Measurements from ENCODE around the gene COPS7A. TPM values are rescaled to one million over a fixed set of nuclear protein-coding genes. Genes with fewer than 3 reads are reported as not detected.

Gene COPS7A
- total RNA-seq, 1 donor from 2014 or later: 31.1 TPM

GRCh38 chr12:6748761-6749160 is 24.9 kb downstream of the COPS7A start:
- ATAC-seq (no peak), DNase-seq (ENCODE audit: low spot score) (no peak)

DNA sequence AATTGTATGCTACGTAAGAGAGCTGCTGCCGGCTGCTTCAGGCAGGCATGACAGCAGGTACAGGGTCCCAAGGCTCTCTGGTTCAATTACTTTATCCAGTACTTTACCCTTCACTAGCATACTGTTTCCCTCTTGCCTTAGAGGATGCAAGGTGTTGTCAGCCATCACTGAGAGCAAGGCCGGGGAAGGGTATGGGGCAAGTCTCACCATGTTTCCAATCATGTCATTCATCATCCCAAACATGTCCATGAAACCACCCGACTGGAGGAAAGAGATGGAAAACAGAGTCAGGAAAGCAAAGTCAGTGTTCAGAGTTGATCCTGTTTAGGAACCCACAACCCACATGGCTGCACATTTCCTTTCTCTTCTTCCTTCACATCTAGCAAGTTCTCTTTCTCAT is 26.7 kb downstream of the COPS7A start:
- DNase-seq (ENCODE audit: low spot score): no peak
- ATAC-seq: no peak

GRCh38 chr12:6751767-6752166 is 27.9 kb downstream of the COPS7A start:
- no peak for DNase-seq (ENCODE audit: low spot score)

DNA sequence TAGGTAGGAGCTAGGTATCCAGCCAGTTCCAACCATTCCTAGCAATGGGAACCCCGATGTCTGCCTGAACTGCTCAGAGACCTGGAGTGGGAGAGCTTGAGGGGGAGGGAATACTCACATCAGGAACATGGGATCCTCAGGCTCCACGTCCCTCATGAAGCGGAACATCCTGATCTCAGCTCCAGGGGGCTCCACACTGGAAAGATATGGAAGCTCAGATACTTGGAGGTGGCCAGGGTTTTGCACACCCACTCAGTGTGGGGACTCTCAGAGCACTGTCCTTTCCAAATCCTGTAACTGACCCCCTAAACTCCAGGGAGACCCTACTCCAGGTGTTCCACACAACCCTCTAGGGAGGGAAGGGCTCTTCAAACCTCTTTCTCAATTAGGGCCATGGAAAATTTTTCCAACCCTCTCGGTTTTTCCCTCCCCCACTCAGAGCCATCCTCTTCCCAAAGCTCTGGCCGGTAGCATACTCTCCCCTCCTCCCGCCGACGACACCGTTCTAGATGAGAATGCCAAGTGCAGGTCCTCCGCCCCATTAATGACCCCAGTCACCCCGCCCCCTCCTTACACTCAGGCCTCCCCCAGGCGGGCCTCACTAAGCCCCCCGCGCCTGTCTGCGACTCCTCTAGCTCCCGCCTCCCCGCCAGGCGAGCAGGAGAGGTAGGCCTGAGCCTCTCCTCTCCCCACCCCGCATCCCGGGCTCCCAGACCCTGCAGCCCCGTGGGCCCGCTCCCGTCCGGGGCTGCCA is 28.5 kb downstream of the COPS7A start:
- no peak for DNase-seq (ENCODE audit: low spot score)
- peak; percentile 8 for ATAC-seq

More at GRCh38 chr12:6751767-6752166, 27.9 kb downstream of the COPS7A start:
- no peak for ATAC-seq

GRCh38 chr12:6752921-6753771 is 29.3 kb downstream of the COPS7A start, which contains the start of gene MLF2:
TSS of gene MLF2 (minus strand) at chr12:6753141. CDS start at chr12:6752334, 807 bp downstream.
- ATAC-seq (peak; percentile 83), DNase-seq (ENCODE audit: low spot score) (peak; percentile 99)

- DNase-seq (ENCODE audit: low spot score) (peak; percentile 85), ATAC-seq (peak; percentile 66)
Measured at GRCh38 chr12:6753772-6754356, 30.0 kb downstream of the COPS7A start.

- DNase-seq (ENCODE audit: low spot score) (no peak), ATAC-seq (no peak)
Measured at GRCh38 chr12:6754411-6754810, 30.6 kb downstream of the COPS7A start.

DNA sequence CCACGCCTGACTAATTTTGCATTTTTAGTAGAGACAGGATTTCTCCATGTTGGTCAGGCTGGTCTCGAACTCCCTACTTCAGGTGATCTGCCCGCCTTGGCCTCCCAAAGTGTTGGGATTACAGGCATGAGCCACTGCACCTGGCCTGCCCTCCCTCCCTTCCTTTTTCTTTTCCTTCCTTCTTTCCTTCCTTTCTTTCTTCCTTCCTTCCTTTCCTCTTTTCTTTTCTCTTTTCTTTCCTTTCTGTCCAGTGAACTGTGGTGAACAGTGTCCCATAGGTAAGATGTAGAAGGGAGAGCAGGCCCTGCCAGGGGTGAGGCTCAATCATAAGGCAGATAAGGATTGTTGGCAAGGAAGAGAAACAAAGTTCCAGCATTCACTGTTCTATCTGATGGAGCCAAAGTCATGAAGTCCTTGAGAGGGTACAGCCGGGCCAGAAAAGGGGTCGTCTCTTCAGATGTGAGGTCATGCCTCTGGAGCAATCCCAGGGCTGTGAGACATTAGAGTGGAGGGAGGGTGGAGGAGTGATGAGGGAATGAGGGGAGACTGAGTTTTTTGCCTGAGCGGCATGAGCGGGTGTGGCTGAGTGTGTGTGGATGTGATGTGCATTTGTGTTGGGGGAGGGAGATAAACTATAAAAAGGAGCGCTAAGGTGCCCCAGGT is 33.3 kb downstream of the COPS7A start:
- ATAC-seq (no peak), DNase-seq (ENCODE audit: low spot score) (no peak)

- DNase-seq (ENCODE audit: low spot score) (no peak), ATAC-seq (no peak)
Measured at GRCh38 chr12:6758506-6759095, 34.8 kb downstream of the COPS7A start.

- DNase-seq (ENCODE audit: low spot score) (no peak), ATAC-seq (no peak)
Measured at GRCh38 chr12:6759741-6760140, 35.9 kb downstream of the COPS7A start.

DNA sequence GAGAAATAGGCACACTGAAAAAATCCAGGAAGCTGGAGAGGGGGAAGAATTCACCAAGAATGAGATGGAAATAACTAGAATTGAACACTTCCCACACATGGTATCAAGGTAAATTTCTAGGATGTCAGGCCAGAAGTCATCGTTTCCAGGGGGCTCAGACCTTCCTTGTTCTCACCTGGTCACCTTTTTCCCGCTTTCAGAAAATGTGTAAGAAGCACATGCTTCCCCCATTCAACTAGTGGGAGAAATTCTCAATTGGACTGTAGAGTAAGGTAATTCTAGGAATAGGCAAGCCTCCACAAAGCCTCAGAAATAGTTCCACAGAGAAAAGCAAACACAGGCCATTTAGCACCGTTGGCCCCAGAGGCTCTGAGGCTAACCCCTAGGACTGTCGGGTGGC is 39.5 kb downstream of the COPS7A start:
- no peak for ATAC-seq
- no peak for DNase-seq (ENCODE audit: low spot score)

GRCh38 chr12:6764011-6764828 is 40.4 kb downstream of the COPS7A start:
- ATAC-seq (peak; percentile 66), DNase-seq (ENCODE audit: low spot score) (peak; percentile 86)

DNA sequence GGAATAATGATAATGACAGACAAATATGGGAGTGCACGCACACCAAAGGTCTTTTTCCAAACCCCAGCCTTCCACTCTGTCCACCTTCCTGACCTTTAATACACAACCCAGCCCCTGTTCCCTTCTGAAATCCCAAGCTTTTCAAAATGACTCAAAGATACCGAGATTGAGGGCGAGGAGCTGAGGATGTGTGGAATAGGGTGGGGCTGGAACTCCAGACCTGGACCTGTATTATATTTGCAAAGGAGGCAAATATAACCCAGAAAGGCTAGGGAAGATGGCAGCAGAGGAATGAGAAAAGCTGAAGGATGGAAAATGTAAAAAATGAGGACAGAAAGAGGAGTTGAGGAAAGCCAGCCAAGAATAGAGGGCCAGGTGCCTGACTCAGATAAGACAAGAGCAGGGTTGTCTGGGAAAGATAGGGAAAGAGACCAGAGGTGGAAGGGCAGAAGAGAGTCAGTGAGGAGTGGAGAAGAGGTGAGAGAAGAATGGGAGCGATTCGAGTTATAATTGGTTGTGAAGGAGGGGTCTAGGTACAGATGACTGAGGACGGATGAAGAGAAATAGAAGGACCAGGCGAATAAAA is 41.3 kb downstream of the COPS7A start:
- ATAC-seq (no peak), DNase-seq (ENCODE audit: low spot score) (no peak)

- DNase-seq (ENCODE audit: low spot score): peak; percentile 94
- ATAC-seq: peak; percentile 64
Measured at GRCh38 chr12:6765634-6766581, 42.1 kb downstream of the COPS7A start, which contains the start of gene PTMS. TSS of gene PTMS (plus strand) at chr12:6766363. CDS start at chr12:6766706, 343 bp downstream.

DNA sequence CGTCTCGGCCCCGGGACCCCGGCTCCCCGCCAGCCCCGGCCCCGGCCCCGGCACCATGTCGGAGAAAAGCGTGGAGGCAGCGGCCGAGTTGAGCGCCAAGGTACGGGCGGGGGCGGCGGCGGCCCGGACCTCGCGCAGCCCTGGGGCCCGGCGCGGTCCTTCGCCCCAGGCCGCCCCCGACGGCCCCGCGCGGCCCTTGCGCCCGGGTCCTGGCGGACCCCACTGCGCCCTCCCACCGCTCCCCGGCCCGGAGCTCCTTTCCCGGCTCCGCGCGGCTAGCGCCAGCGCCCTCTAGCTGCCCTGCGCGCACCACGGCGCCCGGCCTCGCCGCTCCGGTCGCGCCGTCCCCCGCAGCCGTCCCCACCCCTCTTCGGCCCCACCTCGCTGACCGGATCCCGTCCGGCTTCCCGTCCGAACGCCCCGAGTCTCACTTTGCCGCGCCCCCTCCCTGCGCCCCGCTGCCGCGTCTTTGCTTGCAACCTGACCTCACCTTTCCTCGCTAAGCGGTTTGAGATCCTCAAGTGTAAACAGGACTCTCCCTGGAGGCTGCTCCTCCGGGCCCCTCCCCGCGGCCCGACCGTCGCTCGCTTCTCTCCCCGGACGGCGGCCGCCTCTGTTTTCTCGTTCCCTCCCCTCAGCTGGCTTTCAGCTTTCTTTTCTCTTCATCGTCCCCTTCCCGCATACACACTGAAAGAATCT is 43.0 kb downstream of the COPS7A start:
- peak; percentile 42 for ATAC-seq

DNA sequence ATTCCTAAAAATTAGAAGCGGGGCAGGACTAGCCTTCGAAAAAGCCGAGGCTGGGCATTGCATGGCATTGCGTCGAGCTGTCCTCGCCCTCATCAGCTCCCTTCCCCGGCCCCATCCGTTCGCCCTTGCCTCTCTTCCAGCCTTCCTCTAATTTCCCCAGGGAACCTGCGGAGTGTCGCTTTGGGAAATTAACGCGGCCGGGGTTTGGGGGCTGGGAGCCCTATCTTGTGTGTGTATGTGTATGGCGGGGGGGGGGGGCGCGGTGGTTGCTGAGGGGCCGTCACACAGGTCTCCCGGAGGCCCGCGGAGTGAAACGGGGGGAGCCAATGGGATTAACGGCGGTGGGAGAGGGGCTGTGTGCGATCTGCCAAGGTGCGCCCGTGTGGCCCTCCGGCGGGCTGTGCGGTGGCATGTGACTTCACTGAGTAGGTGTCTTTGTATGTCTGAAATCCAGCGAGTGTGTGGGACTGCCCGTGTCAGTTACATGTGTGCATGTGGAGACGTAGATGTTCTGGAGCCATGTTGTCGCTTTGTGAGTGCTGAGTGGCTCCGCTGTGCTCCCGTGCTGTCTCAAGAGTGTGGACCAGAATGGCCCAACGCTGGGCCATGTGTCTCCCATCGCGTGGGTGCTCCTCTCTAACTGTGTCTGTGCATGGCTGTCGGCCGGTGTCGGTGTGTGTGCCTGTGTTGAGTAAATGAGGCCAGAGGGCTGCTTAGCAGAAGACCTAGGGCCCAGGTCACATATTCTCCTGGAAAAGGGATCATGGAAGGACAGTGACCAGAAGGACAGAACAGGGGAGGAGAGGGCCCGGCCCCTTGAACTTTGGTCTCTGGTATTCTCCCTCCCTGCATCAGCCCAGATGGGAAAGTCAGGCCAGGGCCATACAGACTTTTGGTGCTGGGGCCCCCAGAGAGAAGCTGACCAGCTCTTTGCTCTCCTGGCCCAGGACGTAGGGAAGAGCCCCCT is 43.8 kb downstream of the COPS7A start:
- peak; percentile 45 for ATAC-seq
- DNase-seq (ENCODE audit: low spot score): peak; percentile 88

More for the DNA sequence above, 43.0 kb downstream of the COPS7A start:
- DNase-seq (ENCODE audit: low spot score): peak; percentile 80
